Activated gamma-delta T cell (primary cell): Measurements from ENCODE around the gene CD84.
"Not testable (repeated sequence)": the region's sequence is repeated elsewhere in the genome, so short reads cannot be mapped to it uniquely, and the experiment has no call there.

ENCODE experiments used
- DNase-seq: peaks from one replicate; lab custom pipeline; 2025; lab: John Stamatoyannopoulos, UW

Gene CD84

GRCh38 chr1:160569806-160570205 is 9.5 kb downstream of the CD84 start:
- no peak for DNase-seq

GRCh38 chr1:160567858-160568682 is 11.2 kb downstream of the CD84 start:
- DNase-seq = no peak

- no peak for DNase-seq
These were observed 12.0 kb downstream of the CD84 start for GRCh38 chr1:160567341-160567740.

- no peak for DNase-seq
These were observed 13.7 kb downstream of the CD84 start for GRCh38 chr1:160565564-160565963.

- DNase-seq = not testable (repeated sequence)
These were observed 16.1 kb downstream of the CD84 start for GRCh38 chr1:160563230-160563629.

GRCh38 chr1:160562745-160563144 is 16.6 kb downstream of the CD84 start:
- not testable (repeated sequence) for DNase-seq

GRCh38 chr1:160560806-160561205 is 18.5 kb downstream of the CD84 start:
- no peak for DNase-seq

GRCh38 chr1:160560045-160560705 is 19.1 kb downstream of the CD84 start:
- DNase-seq = no peak

- not testable (repeated sequence) for DNase-seq
These were observed 19.9 kb downstream of the CD84 start for GRCh38 chr1:160559437-160559836.

GRCh38 chr1:160558660-160559380 is 20.5 kb downstream of the CD84 start:
- DNase-seq = no peak

GRCh38 chr1:160553778-160554177 is 25.5 kb downstream of the CD84 start:
- no peak for DNase-seq

GRCh38 chr1:160552425-160552824 is 26.9 kb downstream of the CD84 start:
- no peak for DNase-seq

GRCh38 chr1:160550572-160551034 is 28.7 kb downstream of the CD84 start:
- DNase-seq = no peak

- no peak for DNase-seq
These were observed 29.7 kb downstream of the CD84 start for GRCh38 chr1:160549665-160550006.

- no peak for DNase-seq
These were observed 30.2 kb downstream of the CD84 start for GRCh38 chr1:160548960-160549664.

- no peak for DNase-seq
These were observed 31.1 kb downstream of the CD84 start for GRCh38 chr1:160548183-160548582.

GRCh38 chr1:160547422-160547821 is 31.9 kb downstream of the CD84 start:
- DNase-seq = no peak

- no peak for DNase-seq
These were observed 32.4 kb downstream of the CD84 start for GRCh38 chr1:160546942-160547341.

- no peak for DNase-seq
These were observed 34.6 kb downstream of the CD84 start for GRCh38 chr1:160544647-160545046.

- DNase-seq = no peak
These were observed 36.9 kb downstream of the CD84 start for GRCh38 chr1:160542303-160542945.

- DNase-seq = no peak
These were observed 37.5 kb downstream of the CD84 start for GRCh38 chr1:160541622-160542302.
